Activated T-helper 9 cell treated with anti-CD3 and anti-CD28 coated beads, Interleukin-2, amount 50 U/mL, for 16 hours (primary cell): ENCODE measurements around the gene CEP104.
"Not testable (repeated sequence)": the region's sequence is repeated elsewhere in the genome, so short reads cannot be mapped to it uniquely, and the experiment has no call there.

ENCODE experiments used
- DNase-seq: peaks from one replicate; pipeline ENCODE4 v3.0.0-alpha.2; 2020; ENCODE audit warnings: low read depth

Gene CEP104

DNA sequence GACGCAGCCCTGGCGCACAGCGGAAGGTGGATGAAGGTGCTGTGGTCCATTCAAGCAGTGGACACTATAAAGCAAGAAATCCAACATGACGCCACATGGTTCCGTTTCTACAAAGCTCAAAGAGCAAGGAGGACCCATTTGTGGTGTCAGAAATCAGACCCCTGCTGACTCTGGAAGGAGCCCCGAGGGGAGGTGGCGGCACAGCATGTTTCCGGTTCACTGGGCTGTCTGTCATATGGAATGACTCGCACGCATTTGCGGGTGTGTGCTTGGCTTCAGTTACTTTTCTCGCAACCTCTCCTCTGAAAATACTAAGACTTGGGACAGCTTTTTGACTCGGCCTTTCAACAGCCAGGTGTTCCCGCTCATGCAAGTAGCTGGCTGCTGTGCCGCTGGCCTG, 31.7 kb downstream of the CEP104 start:
- no peak for DNase-seq

DNA sequence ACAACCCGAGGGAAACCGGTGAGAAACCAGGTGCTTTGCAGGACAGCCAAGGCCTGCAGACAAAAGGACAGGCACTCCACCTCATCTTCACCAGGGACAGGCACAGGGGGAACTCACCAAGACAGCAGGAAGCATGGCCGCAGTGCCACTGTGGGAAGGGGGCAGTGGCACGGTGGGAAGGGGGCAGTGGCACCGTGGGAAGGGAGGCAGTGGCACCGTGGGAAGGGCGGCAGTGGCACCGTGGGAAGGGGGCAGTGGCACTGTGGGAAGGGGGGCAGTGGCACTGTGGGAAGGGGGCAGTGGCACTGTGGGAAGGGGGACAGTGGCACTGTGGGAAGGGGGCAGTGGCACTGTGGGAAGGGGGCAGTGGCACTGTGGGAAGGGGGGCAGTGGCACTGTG, 32.4 kb downstream of the CEP104 start:
- no peak for DNase-seq

- DNase-seq = no peak
Observed at GRCh38 chr1:3822421-3822820, 34.6 kb downstream of the CEP104 start.

GRCh38 chr1:3821908-3822307, 35.1 kb downstream of the CEP104 start:
- no peak for DNase-seq

GRCh38 chr1:3821447-3821846, 35.6 kb downstream of the CEP104 start:
- DNase-seq = no peak

DNA sequence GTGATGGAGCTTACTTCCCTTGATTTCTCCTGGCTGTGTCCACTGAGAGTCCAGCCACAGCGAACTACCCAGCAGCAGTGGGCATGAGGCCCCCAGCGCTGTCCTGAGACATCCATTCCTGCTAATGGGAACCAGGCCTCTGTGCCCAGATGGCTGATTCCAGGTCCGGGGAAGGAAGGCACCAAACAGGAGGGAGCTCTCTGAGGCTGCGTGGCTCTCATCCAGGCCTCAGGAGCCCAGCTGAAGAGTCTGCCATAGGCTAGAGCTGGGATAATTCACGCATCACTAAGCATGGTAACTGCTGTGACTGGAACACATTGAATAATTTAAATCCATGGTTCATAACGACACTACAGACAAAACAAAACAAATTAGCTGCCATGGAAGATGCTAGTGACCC, 36.0 kb downstream of the CEP104 start:
- DNase-seq = no peak

DNA sequence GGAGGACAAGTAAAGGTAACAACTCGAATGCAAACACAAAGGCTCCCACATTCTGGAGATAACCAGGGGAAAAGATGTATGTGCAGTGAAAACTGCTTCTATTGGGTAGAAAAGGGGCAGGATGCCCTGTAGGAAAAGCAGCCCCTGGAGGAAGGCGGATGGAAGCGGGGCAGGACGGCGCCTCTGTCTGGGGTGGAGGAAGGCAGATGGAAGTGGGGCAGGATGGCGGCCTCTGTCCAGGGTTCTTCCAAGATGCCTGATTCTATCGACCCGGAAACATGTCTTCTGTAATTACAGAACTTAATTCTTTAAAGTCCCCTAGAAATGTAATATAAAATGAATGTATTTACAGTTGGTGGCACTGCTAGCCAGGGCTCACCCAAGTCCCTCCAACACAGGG, 36.7 kb downstream of the CEP104 start:
- no peak for DNase-seq

DNA sequence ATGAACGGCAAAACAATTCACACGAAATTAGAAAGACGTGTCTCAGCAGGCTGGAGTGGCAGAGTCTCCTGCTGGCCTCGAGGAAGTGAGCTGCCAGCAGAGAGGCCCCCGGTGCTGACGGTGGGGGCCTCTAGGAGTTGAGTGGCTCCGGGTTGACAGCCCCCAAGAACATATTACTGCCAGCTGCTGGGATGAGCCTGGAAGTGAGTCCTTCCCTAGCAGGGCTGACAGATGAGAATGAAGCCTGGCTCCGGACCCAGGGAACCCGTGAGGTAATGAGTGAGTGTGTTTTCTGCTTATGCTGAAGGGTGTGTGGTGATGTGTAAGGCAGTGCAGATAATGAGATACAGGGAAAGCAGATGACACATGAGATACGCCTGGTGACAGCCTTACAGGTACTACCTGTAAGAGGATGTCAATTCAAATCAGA, 37.2 kb downstream of the CEP104 start:
- no peak for DNase-seq

DNA sequence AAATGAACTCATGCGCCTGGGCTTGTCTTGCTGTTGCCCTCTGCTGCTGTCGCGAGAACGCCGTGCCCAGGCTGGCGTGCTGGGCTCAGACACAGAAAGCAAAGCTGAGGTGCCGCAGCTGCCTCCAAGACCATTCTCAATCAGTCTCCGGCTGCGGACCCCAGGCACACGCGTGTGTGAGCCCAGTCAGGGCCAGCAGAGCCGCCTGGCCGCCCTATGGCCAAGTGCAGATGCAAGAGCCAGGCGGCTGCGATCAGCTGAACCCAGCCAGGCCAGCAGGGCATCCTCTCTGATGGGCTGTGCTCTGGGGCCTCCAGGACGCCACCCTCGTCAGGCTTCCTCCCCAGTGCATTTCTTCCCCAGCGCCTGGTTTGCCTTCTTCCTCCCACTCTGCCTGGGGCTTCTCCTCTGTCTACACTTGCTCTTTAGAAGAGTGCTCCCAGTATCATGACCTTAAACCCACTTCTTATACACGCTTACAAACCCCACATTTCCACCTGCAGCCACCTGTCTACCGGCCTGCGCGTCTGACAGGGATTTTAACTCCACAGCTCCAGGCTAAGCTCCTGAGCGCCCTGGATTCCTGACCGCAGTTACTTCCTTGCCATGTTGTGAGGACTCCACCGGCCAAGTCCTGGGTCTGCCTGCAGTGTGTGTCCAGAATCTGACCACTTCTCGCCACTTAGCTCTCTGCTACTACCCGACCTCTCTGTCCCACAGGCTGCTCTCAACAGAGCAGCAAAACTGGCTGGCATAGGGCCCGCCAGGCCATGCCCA, 39.0 kb downstream of the CEP104 start:
- no peak for DNase-seq

DNA sequence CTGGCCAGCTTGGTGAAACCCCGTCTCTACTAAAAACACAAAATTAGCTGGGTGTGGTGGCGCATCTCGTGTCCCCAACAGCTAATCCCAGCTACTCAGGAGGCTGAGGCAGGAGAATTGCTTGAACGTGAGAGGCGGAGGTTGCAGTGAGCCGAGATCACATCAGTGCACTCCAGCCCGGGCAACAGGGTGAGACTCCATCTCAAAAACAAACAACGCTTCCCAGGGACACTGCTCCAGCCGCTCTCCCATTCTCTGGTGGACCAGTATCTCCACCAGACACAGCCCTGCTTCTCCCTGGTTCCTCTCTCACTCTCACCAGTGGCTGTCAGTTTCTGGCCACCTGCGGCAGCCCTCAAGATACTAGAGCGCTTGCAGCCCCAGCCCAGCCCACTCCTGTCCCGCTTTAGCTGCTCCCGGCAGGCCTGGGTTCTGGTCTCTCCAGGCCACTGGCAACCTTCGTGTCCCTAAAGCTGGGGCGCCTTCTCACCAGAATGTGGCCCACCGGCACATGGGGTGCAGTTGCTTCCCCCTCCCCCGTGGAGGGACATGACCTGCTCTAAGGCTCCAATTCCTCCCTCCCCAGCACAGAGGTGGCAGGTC, 39.8 kb downstream of the CEP104 start:
- no peak for DNase-seq

GRCh38 chr1:3816331-3817137, 40.5 kb downstream of the CEP104 start:
- DNase-seq = no peak

DNA sequence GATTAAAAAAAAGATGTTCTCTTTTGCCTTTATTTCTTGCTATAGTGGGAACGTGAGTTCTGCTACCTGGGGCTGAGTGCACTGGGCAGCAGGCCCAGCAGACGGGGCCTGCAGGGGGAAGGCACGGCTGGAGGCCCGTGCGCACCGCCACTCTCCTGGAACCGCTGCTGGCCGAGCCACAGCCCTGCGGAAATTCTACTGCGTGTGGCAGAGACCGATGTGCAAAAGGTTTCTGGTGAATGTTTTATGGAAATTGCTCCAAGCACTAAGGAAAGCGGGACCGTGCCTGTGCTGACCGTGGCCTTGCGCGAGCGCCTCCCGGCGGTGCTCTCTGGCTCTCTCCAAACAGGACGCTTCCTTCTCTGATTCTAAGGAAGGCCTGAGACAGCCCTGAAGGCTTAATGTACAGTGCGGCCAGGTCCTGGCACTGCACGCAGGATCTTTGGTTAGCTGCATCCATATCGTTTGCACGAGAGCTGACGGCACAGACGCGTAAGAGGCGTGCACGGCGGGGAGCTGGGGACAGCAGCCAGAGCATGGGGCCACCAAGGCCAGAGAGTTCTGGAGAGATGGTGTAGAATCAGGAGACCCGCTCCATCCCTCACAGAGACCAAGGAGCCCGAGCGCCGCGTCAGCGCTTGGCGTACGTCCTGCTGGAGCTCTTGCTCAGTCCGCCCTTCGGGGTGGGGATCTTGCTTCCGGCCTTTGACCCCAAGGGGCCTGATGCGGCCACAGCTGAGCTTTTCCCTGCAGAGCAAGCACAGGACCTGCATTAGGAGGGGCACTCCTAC, 42.0 kb downstream of the CEP104 start:
- DNase-seq = no peak

DNA sequence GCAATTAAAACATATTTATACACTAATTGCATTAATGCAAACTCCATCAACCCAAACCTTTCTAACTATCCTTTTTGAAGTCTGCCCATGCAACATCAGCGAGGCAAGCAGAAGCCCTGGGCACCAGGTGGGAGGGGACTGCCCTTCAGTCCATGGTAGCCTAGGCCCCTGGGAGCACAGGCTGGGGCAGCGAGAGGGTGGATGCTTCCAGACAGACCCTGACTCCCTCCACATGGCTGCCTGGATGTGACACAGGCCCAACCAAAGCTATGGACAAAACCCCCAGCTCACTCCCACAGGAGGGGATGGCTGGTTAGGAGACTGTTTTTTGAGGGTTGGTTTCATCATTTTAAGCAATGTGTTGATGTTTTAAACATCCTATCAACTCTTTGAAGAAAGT, 42.9 kb downstream of the CEP104 start:
- no peak for DNase-seq

- DNase-seq = no peak
Observed at GRCh38 chr1:3811595-3811911, 45.5 kb downstream of the CEP104 start.

DNA sequence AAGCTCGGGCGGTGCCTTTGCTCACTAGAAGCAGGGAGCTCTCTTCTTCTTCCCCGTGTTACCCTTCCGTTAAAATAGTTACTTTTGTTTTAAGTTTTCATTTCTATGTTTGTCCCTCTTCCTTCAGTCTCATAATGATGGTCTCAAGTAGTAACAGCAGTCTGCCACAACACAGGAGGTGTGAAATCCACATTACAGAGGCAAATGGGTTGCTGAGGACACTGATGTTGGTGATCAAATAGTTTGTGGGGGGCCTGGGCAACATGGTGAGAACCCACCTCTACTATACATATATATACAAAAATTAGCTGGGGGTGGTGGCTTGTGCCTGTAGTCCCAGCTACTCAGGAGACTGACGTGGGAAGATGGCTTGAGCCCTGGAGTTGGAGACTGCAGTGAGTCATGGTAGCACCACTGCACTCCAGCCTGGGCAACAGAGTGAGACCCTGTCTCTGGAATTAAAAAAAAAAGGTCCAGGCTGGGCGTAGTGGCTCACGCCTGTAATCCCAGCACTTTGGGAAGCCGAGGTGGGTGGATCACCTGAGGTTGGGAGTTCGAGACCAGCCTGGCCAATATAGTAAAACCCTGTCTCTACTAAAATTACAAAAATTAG, 46.8 kb downstream of the CEP104 start:
- not testable (repeated sequence) for DNase-seq

DNA sequence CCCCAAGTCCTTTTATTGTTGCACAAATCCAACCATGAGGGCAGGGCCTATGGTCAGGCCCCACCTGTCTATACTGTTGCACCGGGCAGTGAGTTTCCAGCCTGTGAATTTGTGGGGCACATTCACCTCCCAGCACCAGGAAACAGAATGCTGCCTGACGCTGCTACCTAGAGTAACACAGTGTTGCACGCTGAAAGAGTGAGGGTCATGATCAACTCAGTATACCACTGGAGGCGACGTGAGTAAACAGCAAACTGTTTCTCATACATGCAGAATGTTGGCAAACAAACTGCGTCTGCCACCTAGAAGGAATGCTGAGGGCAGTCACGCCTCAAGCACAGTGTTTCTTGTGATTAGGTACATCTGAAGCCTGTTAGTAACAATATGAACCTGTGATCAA, 47.3 kb downstream of the CEP104 start:
- no peak for DNase-seq

- no peak for DNase-seq
Observed at GRCh38 chr1:3807769-3808168, 49.2 kb downstream of the CEP104 start.

GRCh38 chr1:3805038-3805437, 52.0 kb downstream of the CEP104 start:
- no peak for DNase-seq

GRCh38 chr1:3804627-3804944, 52.4 kb downstream of the CEP104 start:
- DNase-seq = not testable (repeated sequence)

DNA sequence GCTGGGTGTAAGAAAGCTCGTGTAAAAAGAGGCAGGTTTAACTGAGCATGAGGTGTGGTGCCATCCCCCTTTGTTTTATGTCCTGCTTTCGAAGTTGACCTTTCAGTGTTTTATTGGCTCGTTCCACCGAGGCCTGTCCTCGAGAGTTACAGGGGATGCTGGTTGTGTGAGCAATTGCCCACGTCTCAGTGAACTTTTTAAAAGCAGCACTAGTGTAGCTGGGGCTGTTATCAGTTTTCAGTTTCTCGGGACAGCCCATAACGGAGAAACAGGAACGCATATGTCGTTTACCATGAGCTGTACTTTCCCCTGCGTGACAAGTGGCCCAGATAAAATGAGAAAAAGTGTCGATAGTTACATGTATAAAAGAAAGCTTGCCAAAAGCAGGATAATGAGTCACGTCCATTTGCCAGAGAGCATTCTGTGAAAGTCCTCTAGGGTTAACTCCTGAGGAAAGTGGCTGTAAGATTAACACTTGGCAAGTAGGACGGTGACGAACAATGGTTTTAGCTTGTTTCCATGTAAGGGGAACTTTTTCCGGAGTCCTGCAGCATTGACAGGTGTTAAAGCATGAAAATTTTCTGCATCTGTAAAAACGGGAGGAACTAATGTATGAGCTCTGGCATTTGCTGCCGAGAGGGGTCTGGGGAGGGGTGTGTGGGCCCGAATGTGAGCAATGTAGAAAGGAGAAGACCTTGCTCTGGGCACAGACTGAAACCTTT, 52.9 kb downstream of the CEP104 start:
- no peak for DNase-seq

- not testable (repeated sequence) for DNase-seq
Observed at GRCh38 chr1:3800795-3801194, 56.2 kb downstream of the CEP104 start.
